ENCODE results near the gene SHANK2. TPM values are rescaled to one million over a fixed set of nuclear protein-coding genes. Genes with fewer than 3 reads are reported as not detected.

SHANK2 gene
- polyA plus RNA-seq, 1 donor (not counting 4 experiments of a cell fraction or from before 2014, with no cell fraction given): 0.22 TPM

- H3K27ac ChIP-seq (ENCODE audit: control insufficient read depth, insufficient read depth, low read length): no peak overlapping the region
- FAIRE-seq: peak; percentile 20
Measured at GRCh38 chr11:71263386-71263785, 11.0 kb upstream of the SHANK2 start.

GRCh38 chr11:71255800-71256479 is 3.6 kb upstream of the SHANK2 start:
- dilution Hi-C loops (cut with MboI; ENCODE audit: extremely low pct_ligation_motif_present, low sequenced_read_pairs): no loop called here
- DNase-seq (ENCODE audit: low read depth, low spot score): no peak
- Histone ChIP-seq H3K36me3 (ENCODE audit: control insufficient read depth in 2 of 2, extremely low read depth in 1 of 2, insufficient read depth in 2 of 2, low read length in 2 of 2) (no peaks in the 10 kb centered on the region), H4K20me1 (ENCODE audit: control insufficient read depth, extremely low read depth, insufficient read depth, low read length) (no peaks in the 10 kb centered on the region), H2AFZ (ENCODE audit: control insufficient read depth, low read length) (no peak overlapping the region), H3K4me3 (ENCODE audit: control insufficient read depth in 2 of 3, extremely low read depth in 1 of 3, insufficient read depth in 2 of 3, low read depth in 1 of 3, low read length in 3 of 3) (no peak overlapping the region), H3K27ac (ENCODE audit: control insufficient read depth, insufficient read depth, low read length) (no peak overlapping the region), H3K9ac (ENCODE audit: control insufficient read depth, extremely low read depth, insufficient read depth, low read length) (no peak overlapping the region), H3K4me1 (ENCODE audit: control insufficient read depth, extremely low read depth, insufficient read depth, low read length) (peaks cover 4% of the 10 kb centered on the region), H3K4me2 (ENCODE audit: control insufficient read depth, extremely low read depth, insufficient read depth, low read depth, low read length) (no peak overlapping the region), H3K27me3 (ENCODE audit: control insufficient read depth, extremely low read depth, insufficient read depth, low read length) (peaks cover 19% of the 10 kb centered on the region), H3K9me1 (ENCODE audit: control insufficient read depth, extremely low read depth, insufficient read depth, low read length) (no peaks in the 10 kb centered on the region), H3K9me3 (ENCODE audit: control insufficient read depth, low read depth, low read length) (no peaks in the 10 kb centered on the region), H3K79me2 (ENCODE audit: control insufficient read depth, insufficient read depth, low read length) (no peaks in the 10 kb centered on the region)
- FAIRE-seq: no peak
- TF ChIP-seq CTCF (optimal IDR thresholded peaks at IDR 0.05 in 1 of 3, IDR thresholded peaks at IDR 0.05 in 1 of 3, conservative IDR thresholded peaks at IDR 0.05 in 1 of 3; ENCODE audit: extremely low read depth in 1 of 3, insufficient read depth in 2 of 3, low read length in 3 of 3): peak in 1 of 3 experiments; percentile 8
- no peak for TF ChIP-seq EZH2 (IDR thresholded peaks at IDR 0.05; ENCODE audit: low read length)

More at GRCh38 chr11:71263386-71263785, 11.0 kb upstream of the SHANK2 start:
- no peak overlapping the region for H3K4me3 ChIP-seq (ENCODE audit: control insufficient read depth in 2 of 3, extremely low read depth in 1 of 3, insufficient read depth in 2 of 3, low read depth in 1 of 3, low read length in 3 of 3)
- no peaks in the 10 kb centered on the region for H3K36me3 ChIP-seq (ENCODE audit: control insufficient read depth in 2 of 2, extremely low read depth in 1 of 2, insufficient read depth in 2 of 2, low read length in 2 of 2)
- DNase-seq (ENCODE audit: low read depth, low spot score): no peak
- H4K20me1 ChIP-seq (ENCODE audit: control insufficient read depth, extremely low read depth, insufficient read depth, low read length): no peaks in the 10 kb centered on the region
- H3K79me2 ChIP-seq (ENCODE audit: control insufficient read depth, insufficient read depth, low read length): no peaks in the 10 kb centered on the region
- no peak overlapping the region for H3K4me2 ChIP-seq (ENCODE audit: control insufficient read depth, extremely low read depth, insufficient read depth, low read depth, low read length)
- H3K9me1 ChIP-seq (ENCODE audit: control insufficient read depth, extremely low read depth, insufficient read depth, low read length): no peaks in the 10 kb centered on the region
- no peak overlapping the region for H3K9ac ChIP-seq (ENCODE audit: control insufficient read depth, extremely low read depth, insufficient read depth, low read length)
- TF ChIP-seq EZH2 (IDR thresholded peaks at IDR 0.05; ENCODE audit: low read length): no peak
- no peak for TF ChIP-seq CTCF (optimal IDR thresholded peaks at IDR 0.05 in 1 of 3, IDR thresholded peaks at IDR 0.05 in 1 of 3, conservative IDR thresholded peaks at IDR 0.05 in 1 of 3; ENCODE audit: extremely low read depth in 1 of 3, insufficient read depth in 2 of 3, low read length in 3 of 3)
- H2AFZ ChIP-seq (ENCODE audit: control insufficient read depth, low read length): no peak overlapping the region
- H3K27me3 ChIP-seq (ENCODE audit: control insufficient read depth, extremely low read depth, insufficient read depth, low read length): no peaks in the 10 kb centered on the region
- H3K4me1 ChIP-seq (ENCODE audit: control insufficient read depth, extremely low read depth, insufficient read depth, low read length): no peaks in the 10 kb centered on the region
- no peaks in the 10 kb centered on the region for H3K9me3 ChIP-seq (ENCODE audit: control insufficient read depth, low read depth, low read length)
- dilution Hi-C loops (cut with MboI; ENCODE audit: extremely low pct_ligation_motif_present, low sequenced_read_pairs): no loop called here
